ENCODE measurements around the gene ASH1L. TPM values are rescaled to one million over a fixed set of nuclear protein-coding genes. Genes with fewer than 3 reads are reported as not detected.

ASH1L gene
- total and polyA plus RNA-seq, 9 of the 15 experiments (the other 6 are each of a cell fraction or from before 2014, with no cell fraction given): 2.0 to 23.3 (median 14.6) TPM

- 0 out of 4 replicates have a peak, but pooled peaks of 1 of the 2 experiments have one; percentile 38 for TF ChIP-seq MLX (CRISPR knock-in tag; conservative IDR thresholded peaks at IDR 0.05)
- TF ChIP-seq MAX (CRISPR knock-in tag; IDR thresholded peaks at IDR 0.05): peak; percentile 64
- TF ChIP-seq KLF16 (IDR thresholded peaks at IDR 0.05): peak; percentile 64
- TF ChIP-seq MITF (IDR thresholded peaks at IDR 0.05): peak; percentile 42
- TF ChIP-seq PPARD (CRISPR knock-in tag; IDR thresholded peaks at IDR 0.05): no peak
- peak; percentile 84 for TF ChIP-seq RBM39 (optimal IDR thresholded peaks at IDR 0.05; ENCODE audit: low read depth, low read length)
- TF ChIP-seq JUN (IDR thresholded peaks at IDR 0.05; ENCODE audit: borderline replicate concordance, low read depth, low read length): 0 out of 2 replicates have a peak, but pooled peaks have one; percentile 14
- TF ChIP-seq JUN (CRISPR knock-in tag; IDR thresholded peaks at IDR 0.05; ENCODE audit: borderline replicate concordance): peak; percentile 80
- TF ChIP-seq TAF9B (IDR thresholded peaks at IDR 0.05; ENCODE audit: partially characterized antibody): peak; percentile 95
- peak; percentile 100 for TF ChIP-seq POLR2A (conservative IDR thresholded peaks at IDR 0.05)
- peak; percentile 95 for TF ChIP-seq TAF7 (tag; IDR thresholded peaks at IDR 0.05)
- TF ChIP-seq ZNF282 (CRISPR knock-in tag; IDR thresholded peaks at IDR 0.05): no peak
- TF ChIP-seq RNF219 (CRISPR knock-in tag; IDR thresholded peaks at IDR 0.05): no peak
- TF ChIP-seq ERF (CRISPR knock-in tag; IDR thresholded peaks at IDR 0.05): peak; percentile 89; the same call in 1 of the 2 replicates
- TF ChIP-seq PATZ1 (CRISPR knock-in tag; IDR thresholded peaks at IDR 0.05; ENCODE audit: borderline replicate concordance): no peak
- TF ChIP-seq L3MBTL2 (IDR thresholded peaks at IDR 0.05): no peak
- TF ChIP-seq HLTF (IDR thresholded peaks at IDR 0.05): 0 out of 2 replicates have a peak, but pooled peaks have one; percentile 22
- TF ChIP-seq ZNF778 (CRISPR knock-in tag; IDR thresholded peaks at IDR 0.05): no peak
- TF ChIP-seq BMI1 (IDR thresholded peaks at IDR 0.05; ENCODE audit: low read length): no peak
- TF ChIP-seq ZNF511 (CRISPR knock-in tag; IDR thresholded peaks at IDR 0.05): 0 out of 2 replicates have a peak, but pooled peaks have one; percentile 68
- peak; percentile 95 for TF ChIP-seq JUND (IDR thresholded peaks at IDR 0.05; ENCODE audit: borderline replicate concordance, low read depth, low read length)
- TF ChIP-seq JUND (tag; IDR thresholded peaks at IDR 0.05; ENCODE audit: borderline replicate concordance, low read depth, low read length): no peak; the same call in 2 of the 3 replicates
These were observed at the start of gene ASH1L (continued) for GRCh38 chr1:155562581-155563376.
